ENCODE measurements around the gene SCRT2.
"Not testable (repeated sequence)": the region's sequence is repeated elsewhere in the genome, so short reads cannot be mapped to it uniquely, and the experiment has no call there.

SCRT2 gene

GRCh38 chr20:699811-700338, 24.3 kb upstream of the SCRT2 start:
- DNase-seq, result no peak

- DNase-seq, result no peak
These were observed 23.7 kb upstream of the SCRT2 start for GRCh38 chr20:699342-699741.

GRCh38 chr20:698276-698675, 22.7 kb upstream of the SCRT2 start:
- no peak for DNase-seq

DNA sequence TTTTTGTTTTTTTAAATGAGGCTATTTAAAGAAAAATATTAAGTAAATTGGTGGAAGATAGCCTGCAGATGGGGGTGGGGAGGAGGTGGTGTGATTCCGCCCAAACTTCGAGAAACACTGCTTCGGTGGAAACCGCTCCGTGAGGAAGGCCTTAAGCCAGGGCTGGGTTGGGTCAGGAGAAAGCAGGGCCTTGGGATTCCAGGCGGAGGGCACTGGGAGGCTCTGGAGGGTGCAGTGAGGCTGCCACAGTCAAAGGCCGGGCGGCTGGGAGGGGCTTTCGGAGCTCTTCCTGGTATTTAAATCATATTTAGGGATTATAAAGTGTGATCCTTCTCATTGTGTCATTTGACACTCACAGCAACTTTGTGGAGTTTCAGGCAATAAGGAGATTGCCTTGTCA, 22.2 kb upstream of the SCRT2 start:
- DNase-seq, result no peak

- no peak for DNase-seq
These were observed 19.7 kb upstream of the SCRT2 start for GRCh38 chr20:695165-695866.

- no peak for DNase-seq
These were observed 18.9 kb upstream of the SCRT2 start for GRCh38 chr20:694496-694895.

DNA sequence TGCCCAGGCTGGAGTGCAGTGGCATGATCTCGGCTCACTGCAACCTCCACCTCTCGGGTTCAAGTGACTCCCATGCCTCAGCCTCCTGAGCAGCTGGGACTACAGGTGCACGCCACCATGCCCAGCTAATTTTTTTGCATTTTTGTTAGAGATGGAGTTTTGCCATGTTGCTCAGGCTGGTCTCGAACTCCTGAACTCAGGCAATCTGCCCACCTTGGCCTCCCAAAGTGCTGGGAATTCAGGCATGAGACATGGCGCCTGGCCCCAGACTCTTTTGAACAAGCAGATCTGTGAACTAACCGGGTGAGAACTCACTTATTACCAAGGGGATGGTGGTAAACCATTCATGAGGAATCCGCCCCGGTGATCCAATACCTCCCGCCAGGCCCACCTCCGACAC, 18.2 kb upstream of the SCRT2 start:
- DNase-seq, result not testable (repeated sequence)

GRCh38 chr20:692044-692443, 16.4 kb upstream of the SCRT2 start:
- DNase-seq, result no peak

GRCh38 chr20:689947-690346, 14.3 kb upstream of the SCRT2 start:
- no peak for DNase-seq

DNA sequence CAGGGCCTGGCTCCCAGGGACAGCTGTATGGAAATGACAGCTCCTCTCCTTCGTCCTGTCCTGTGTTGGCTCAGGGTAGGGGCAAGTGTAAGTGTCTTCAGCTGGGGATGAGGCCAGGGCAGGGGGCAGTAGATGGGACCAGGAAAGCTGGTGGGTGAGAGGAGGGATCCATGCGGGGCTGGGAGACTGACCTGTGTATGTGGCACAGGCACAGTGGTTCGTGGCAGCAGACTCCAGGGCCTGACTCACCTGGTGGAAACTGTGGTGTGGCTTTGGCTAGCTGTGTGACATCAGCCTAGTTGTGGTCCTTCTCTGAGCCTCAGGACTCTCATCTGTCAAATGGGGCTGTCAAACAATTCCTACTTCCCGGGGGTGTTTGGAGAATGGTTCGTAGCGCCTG, 13.7 kb upstream of the SCRT2 start:
- no peak for DNase-seq

- no peak for DNase-seq
These were observed 13.2 kb upstream of the SCRT2 start for GRCh38 chr20:688809-689212.

DNA sequence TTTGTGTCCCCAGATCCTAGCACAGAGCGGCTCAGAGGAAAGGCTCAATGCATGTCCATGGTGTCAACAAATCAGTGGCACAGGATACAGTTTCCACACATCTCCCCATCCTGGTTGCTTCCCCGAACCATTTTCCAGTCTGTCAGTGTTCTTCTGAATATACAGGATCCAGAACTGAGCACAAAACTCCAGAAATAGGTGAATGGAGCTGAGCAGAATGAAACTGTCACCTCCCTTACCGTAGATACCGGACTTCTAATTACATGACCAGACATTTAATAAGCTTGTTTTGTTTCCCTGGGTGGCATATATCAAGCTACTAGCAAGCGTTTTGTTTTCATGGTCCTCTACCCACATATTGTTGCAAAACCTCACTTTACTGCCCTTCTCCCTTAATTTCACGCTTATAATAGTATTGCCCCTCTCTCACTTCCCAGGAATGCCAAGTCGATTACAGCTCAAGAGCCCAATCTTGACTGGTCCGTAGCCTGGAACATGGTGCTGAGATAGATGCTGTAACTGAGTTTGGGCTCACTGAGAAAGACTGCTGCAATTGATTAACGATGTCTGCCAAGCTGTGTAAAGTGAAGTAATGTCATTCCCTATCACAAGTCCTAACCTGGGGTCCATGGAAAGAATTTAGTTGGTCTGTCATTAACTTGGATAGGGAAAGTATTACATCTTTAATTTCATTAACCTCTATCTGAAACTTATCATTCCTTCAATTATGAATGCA, 12.0 kb upstream of the SCRT2 start:
- DNase-seq, result no peak

DNA sequence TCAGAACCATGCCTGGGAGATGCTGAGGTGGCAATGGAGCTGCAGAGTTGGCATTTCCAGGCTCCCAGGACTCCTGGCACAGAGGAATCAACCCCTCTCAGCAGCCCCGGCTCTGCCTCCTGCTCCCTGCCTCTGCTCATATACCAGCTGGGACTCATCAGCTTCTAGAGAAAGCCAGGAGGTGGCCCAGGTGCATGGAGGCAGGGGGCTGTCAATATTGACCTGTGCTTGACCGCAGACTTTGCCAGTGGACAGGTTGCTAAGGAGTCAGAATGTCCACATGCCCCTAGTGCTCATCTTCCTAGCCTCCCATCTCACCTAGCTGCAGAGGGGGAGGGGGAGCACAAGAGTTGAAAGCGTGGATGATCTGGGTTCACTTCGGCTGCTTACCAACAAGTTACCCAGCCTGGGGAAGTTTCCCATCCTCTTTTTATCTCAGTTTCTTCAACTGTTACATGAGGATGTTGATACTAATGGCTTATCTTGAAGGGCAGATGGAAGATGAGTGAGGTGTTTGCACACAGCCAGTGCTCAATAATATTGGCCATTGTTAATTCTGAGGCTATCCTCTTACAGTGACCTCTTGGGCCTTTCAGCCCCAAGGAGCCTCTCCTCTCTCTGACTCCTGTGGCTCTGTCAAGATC, 9.2 kb upstream of the SCRT2 start:
- no peak for DNase-seq

- DNase-seq, result no peak
These were observed 6.5 kb upstream of the SCRT2 start for GRCh38 chr20:682123-682522.

DNA sequence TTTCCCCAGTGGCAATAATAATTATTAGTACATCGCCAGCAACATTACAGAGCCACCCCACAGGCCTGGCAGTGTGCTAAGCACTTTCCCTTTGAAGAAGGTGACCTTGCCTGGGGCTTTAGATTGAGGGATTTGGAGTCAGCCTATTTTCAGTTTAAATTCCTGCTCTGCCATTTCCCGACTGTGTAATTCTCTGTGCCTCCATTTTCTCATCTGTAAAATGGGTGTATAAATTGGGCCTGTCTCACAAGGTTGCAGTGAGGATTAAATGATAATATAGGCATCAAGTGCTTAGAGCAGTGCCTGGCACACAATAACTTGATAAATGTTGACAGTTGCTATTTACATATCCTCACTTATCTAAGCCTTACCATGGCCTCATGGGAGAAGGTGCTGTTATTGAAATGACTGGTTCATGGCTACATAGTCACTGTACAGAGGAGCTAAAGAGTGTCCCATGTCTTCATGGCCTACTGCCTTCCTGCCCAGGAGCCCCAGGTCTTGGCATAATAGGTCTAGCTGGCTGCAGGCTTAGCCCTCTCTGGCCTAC, 5.1 kb upstream of the SCRT2 start:
- DNase-seq, result no peak

DNA sequence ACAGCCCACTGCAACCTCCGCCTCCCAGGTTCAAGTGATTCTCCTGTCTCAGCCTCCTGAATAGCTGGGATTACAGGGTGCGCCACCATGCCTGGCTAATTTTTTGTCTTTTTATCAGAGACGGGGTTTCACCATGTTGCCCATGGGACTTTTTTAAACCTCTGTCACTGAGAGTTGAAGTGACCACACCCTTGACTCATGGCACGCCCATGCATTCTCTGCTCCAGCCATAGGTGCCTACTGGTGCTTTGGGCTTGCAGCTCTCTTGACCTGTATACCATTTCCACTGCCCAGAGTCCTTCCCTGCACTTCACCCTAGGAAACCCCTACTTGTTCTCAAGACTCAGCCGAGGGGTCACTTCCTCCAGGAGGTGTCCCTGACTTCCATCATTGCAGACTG, 2.4 kb upstream of the SCRT2 start:
- DNase-seq, result no peak

DNA sequence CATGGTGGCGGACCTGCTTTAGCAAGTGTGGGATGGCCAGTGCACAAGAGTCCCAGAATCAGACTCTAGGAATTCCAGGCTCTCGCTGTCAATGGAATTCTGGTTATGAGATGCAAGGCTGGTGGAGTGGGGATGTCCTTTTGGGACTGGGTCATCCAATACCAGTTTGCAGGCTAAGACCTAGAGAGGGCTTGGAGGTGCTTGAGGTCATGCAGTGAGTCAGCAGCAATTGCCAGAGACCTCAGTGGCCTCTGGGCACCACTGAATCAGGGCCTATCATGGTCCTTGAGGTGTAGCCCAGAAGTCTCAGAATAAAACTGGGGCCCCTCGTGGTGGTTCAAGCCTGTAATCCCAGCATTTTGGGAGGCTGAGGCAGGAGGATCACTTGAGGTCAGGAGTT, 1.4 kb upstream of the SCRT2 start:
- DNase-seq, result no peak

DNA sequence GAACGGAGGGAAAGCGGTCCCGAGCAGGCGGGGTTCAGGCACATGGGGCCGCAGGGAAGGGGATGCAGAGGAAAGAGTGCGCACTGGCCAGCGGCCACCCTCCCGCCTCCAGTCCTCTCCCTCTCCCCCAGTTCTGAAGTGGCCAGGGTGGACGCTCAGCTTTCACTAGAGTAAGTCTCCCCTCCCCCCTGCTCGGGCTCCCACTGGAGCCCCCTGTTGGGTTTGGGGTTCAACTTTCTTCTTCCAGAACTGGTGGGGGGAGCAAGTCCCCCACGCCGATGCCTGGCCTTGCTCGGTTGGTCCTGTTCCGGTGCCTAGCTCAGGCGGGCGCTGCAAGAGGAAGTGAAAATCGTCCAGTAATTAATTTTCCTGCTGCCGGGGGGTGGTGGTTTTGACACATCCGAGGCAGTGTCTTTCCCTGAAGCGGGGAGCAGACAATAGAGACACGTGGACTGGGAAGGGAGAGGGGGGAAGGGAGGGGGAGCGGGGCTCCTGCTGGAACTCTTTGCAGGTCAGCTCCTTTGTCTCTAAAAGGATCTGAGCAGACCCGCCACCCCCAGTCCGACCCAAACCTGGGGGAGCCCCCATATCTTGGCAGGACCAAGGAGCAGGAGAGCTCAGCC, 824 bp upstream of the SCRT2 start:
- DNase-seq, result no peak

DNA sequence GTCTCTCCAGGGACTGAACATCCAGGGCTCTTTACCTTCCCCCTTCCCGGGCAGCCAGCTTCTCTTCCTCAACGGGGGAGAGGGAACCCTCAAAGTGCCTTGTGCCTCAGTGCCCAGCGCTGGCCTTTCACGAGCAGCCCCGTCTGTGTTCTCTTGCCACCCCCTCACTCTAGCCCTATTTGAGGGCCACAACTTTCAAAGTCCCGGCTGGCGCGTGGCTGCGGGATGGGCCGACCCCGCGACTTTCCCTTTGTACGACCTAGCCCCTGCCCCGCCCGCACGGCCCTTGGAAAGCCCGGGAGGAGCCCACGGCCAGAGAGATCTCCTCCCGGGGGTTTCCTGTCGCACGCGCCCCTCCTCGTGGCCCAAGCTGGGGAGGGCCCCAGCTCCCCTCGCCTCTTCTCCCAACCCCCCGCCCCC, 559 bp downstream of the SCRT2 start:
- no peak for DNase-seq

DNA sequence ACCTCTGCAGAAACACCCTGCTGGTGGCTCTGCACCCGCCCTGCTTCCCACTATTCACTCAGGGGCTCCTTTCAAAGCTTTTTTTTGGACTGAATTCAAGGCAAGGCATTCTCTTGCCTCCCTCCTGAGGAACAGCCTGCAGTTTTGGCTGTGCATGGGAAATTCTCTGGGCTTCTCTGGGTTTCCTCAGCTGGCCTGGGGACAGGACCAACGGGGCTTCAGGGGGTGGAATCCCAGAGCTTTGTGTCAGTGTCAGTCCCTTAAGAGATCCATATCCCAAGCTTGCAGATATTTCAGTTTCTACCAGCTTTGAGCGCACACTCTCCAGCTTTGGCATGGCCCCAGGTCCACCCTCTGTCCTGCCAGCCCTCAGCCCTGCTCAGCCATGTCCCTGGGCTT, 2.0 kb downstream of the SCRT2 start:
- DNase-seq, result no peak

DNA sequence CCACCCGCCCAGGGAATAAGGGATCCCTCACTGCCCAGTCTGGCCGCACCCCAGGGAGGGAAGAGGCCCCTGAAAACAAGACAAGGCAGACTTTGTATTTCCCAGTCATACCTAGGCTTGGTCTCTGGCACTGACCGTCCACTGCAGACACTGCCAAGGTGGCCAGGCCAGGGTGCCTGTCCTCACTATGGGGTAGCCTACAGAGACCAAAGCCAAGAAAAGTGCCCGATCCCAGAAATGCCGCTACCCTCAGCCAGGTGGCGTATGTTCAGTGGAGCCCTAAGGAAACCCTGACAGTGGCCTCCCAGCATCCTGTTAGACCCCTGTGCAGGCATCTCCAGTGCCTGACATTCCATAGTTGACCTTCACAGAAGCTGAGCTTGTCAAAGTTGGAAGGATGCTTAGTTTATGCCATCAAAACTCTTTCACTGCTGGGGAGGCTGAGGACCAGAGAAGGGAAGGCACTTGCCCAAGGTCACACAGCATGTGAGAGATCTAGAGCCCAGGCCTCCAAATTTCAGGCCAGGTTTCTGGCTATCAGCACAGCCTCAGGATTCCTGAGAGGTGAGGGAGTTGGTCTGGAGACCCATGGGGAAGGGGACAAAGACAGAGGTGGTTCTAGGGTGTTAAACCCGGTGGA, 2.5 kb downstream of the SCRT2 start:
- no peak for DNase-seq

GRCh38 chr20:671252-672030, 4.2 kb downstream of the SCRT2 start:
- DNase-seq, result no peak

All from NCI-H1417 treated with DMSO at 0.1 percent for 48 hours (cell line).